NCI-H187 (cell line): ENCODE data around the gene COL12A1.
"Not testable (repeated sequence)": the region's sequence is repeated elsewhere in the genome, so short reads cannot be mapped to it uniquely, and the experiment has no call there.

ENCODE experiments used
- DNase-seq, 2 experiments: peaks; one replicate each; lab custom pipeline; 2025; lab: John Stamatoyannopoulos, UW

The COL12A1 gene

DNA sequence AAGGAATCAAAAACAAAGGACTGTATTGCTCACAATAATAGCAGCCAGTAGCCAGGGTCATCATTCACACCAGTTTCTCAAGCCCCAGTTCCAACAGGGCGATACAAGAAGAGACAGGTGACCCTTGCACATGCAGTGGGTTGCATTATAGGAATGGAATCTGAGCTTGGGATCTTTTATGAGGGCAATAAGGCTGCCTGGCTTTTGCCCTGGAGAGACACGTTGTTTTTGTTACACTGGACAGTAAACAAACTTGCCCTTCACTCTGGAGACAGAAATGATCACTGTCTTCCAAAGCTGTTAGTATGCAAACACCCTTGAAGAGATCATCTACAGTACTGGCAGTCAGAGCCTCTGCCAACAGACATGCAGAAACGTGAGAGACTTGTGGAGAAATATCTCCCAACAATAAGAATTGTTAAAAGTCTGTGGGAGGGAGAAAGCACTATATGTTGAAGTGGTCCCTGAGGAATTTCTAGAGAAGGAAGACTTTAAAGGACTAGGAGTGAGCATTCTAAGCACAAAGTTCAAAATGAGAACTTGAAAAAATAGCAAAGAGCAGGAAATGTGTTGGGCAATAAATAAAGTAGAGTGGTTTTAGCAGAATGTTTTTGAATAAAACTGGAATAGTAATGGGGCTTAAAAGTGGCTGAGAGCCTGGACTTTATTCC, 6.2 kb upstream of the COL12A1 start:
- no peak for DNase-seq

DNA sequence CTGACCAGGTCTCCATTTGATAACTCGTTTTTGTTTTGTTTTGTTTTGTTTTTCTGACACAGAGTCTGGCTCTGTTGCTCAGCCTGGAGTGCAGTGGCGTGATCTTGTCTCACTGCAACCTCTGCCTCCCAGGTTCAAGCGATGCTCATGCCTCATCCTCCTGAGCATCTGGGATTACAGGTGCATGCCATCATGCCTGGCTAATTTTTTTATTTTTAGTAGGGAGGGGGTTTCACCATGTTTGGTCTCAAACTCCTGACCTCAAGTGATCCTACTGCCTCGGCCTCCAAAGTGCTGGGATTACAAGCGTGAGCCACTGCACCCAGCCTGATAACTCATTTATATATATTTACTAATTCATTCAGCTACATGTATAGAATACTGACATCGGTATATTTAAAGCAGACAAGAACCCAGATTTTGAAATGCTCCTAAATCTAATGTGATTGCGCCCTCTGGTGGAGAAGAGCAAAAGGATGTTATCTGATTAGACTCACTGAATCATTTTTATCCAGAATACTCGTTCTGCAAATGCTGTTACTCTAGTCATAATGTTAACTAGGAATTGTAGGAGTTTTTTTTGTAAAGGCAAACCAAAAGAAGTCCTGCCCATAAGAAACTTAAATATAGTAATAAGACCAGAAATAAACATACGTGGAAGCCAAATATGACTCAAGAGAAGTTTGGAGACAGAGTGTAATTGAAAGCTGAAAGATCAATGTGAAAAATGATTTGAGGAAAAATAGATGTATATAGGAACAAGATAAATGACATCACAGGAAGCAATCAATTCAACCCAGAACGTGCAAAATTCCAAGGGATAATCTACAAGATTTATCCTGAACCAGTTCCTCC, 5.3 kb upstream of the COL12A1 start:
- DNase-seq: peak; percentile 21 to 33

DNA sequence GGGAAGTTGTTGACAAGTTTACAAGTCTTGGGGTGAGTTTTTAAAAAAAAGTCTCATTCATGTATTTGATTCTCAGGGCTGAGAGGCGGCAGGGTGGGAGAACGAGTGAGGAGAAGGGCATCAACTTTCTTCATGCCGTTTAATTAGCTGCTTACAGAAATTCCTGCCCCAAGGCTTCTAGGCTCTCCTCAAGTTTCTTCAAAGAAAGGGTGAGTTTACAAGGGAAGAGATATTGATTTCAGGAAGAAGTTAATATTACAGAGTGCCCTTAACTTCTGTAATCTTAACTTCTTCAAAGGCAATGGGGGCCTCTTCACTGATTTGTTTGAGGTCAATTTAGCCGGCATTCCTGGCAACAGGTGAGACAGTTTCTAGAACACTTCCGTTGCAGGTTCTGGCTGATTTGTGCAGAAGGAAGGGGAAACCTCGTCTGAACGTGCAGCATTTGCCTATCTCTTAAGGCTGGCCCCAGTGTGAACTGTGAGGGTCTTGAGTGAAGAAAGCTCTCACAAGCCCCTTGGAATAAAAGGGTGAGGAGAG, 3.4 kb upstream of the COL12A1 start:
- DNase-seq: no peak

DNA sequence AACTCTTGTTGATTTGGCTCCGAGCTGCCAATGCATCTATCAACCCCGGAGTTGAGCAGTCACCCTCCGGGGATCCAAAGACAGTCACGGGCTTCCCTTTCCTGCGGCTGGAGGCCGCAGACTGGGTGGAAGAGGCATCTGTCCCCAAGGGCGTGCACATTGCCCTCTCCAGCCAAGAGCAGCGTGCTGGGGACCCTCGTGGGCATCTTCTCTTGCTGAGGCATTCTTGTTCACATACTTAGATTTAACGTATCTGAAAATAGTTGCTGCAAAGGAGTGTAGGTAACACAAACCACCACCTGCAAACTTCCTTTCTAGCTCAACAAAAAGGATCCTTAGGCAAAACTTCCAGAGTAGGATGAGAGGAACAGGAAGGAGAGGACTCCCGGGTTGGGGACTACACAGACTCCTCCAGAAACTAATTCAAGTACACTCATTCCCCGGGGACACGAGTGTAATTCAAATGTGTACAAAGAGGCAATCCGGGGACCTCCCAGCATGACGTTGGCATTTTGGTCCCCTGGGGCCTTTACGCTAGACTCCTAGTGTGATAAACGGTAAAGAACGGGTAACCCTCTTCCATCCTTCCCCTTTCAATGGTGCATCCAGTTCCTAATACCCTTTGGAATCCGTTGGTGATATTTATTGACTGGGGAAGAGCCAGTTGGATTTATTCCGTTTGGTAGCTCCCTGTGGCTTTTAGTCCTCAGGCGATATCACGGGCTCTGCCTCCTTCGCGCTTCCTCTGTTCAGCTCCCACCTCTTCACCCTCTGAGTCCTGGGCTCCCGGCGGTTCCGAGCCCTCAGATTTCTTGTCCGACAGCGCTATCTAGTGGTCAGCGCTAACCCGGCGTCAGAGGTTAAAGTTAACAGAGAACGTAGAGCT, 2.7 kb upstream of the COL12A1 start:
- peak; percentile 49 to 54 for DNase-seq

DNA sequence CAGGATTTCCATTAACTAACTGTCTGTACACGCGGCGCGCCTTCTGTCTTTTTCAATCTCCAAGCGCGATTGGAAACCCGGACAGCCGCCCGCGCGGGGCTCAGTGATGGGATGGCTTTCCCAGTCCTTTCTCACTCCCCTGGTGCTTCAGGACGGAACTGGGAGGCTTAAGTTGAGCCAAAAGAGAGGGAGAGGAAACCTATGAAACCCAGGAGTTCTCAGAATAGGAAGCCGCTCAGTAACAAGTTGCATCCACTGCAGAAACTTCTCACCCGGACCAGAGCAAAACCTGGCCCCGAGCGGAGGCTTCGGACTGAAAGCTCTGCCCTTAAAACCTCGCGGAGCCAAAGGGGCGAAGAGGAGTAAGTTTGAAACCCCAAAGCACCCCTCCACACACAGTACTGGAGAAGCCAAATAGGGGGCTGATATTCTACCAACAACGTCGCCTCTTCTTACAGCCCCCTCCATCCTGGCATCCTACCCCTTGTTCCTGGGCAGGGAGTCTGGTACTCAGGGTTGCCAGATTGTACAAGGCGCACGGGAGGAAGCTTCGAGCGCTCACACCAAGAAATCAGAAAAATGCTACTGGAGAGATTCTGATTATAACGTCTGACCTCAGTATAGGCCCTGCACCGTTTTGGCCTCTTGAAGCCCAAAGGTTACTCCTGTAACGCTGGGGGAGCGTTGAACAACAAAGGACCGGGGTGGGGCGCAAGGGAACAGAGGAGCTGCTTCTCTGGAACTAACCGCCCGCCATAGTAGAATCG, 906 bp upstream of the COL12A1 start:
- no peak for DNase-seq

DNA sequence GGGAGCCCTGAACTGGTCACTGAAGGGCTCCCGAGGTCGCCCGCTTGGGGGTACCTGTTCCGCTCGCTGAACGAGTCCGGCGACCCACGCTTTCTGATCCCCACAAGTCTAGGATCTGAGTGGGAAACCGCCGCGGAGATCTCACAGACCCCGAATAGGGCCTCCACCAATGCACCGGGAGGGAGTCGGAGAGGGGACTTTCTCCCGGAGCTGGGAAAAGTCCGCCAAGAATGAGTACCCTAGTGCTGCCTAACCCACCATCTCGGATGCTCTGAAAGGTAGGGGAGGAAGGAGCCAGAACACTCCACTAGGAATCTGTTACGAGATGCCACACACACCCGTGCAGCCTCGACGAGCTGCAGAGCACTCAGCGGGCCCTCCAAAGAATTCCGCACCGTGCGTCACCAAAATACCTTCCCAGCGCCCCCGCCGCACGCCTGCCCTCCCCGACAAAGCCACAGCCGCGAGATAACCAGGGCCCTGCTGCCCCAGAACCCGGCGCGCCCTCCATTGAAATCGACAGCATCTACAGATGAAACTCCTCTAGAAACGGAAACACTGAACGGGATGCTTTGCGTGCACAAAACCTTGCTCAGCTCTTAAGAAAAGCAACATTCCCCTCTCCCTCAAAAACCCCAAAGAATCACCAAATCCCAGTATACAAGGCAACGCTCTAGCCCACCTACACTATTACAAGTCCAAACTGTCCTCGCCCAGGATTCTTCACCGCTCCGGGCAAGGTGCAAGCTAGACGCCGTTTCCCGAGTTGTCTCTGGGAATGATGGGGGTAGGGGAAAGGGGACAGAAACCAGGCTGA, 686 bp downstream of the COL12A1 start:
- DNase-seq: no peak

DNA sequence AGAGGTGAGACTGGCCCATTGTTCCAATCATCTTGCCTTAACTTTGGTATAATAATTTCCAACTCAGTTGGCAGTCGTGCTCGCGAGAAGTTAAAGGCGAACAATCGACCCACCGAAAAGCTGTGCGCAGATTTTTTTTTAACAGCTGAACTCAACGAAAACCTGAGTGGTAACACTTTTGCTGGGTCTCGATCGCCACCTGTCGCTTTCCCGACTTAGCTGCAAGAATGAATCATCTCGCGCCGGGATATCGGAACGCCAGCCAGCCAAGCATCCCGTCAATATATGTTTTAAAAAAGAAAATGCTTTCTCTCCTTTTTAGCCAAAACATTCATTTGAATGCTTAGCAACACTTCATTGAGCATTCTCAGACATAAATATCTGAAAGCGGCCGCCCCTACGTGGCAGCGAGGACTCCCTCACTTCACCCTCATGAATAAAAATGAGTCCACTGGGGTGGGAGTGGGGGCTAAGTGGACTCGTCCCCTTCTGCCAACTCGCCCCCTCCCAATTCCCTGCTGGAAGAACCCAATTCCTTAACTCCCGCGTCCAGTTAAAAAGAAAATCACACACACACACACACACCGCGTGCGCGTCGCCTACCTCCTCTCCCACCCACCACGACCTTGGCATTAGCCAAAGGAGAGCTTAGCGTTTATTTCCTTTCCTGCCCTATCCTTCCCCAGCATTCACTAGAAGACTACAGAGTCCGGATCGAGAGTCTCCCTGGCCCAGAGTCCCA, 1.5 kb downstream of the COL12A1 start:
- peak in 1 of 2 experiments; percentile 35 for DNase-seq

DNA sequence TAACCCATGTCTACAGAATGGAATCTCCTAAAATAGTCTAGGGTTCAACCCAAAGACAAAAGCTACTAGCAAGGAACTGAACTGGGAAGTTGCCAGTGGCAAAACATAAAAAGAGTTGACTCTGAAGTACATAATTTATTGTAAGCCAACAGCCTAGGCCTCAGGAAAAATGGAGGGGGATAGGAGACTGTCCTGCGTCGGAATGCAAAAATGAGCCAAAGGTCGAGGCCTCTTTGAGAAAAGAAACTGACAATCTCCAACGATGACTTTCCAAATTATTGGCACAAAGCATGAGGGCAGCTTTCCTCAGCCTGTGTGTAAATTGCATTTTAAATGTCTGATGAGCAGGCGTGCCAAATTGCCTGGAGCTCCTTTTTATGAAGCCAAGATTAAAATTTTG, 2.1 kb downstream of the COL12A1 start:
- DNase-seq: no peak

DNA sequence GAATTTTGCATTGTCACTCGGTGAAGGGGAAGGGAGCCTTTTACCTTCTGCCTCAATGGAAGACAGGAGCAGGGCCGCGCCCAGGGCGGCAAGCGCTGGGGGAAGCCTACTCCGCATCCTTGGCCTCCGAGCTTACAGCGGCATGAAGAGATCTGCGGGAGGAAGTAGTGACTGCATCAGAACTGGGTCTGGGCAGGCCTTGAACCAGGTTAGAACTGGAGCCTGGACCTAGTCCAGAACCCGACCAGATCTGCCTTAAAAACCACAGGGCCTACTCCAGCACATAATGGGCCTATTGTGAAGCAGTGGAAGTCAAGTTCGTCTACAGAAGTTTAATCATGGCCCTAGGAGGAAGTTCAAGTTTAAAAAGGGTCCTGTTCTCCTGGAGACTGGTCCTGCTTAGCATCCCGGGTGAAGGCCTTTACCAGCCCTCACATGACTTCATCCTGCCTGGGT, 3.1 kb downstream of the COL12A1 start:
- no peak for DNase-seq

DNA sequence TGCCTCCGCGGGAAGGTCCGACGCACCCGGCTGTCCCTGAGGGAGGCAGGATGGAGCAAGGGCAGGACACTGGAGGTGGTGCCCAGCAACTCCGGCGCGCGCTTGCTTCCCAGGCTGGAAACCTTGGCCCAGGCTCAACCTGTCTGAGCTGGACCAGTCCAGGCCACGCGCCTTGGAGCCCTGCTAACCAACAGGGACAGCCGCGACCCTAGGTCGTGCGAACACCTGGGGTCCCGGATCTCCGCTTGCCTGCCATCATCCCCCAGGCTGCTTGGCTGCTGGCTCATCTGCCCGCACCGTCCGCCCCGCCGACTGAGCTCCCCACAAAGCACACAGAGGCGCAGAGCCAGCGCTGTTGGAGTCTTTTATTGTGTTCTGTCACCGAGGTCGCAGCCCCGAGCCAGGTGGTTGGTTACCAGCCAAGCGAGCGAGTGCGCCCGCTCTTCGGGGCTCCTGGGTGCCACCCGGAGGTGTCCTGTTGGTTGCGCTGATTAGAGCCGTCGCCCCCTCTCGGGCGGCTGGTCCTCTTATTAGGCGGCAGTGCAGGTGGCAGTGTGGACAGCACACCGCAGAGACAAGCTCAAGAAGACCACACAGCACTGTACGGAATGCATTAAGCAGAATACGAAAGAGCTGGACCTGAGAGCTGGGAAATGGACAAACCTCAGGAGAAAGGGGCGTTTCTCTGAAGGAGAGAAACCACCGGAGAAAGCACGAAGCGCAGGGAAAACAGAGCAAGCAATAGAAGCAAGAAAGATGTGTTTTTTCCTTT, 3.8 kb downstream of the COL12A1 start:
- no peak for DNase-seq

DNA sequence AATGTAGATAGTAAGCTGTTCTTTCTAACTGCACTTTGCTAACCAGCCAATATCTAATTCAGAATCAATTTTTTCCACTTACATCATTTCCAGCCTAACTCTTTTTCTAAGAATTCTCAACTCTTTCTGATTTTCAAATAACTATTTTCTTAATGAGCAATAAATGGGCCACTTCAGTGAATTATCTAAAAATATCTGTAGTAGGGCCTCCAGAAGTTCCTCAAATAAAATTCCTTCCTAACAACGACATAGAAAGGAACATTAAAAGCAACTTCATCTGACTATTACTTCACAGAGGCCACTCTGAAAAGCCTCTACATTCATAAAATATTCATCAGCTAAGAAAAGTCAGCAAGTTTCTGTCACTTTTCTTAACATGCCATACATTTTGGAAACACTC, 4.8 kb downstream of the COL12A1 start:
- no peak for DNase-seq

DNA sequence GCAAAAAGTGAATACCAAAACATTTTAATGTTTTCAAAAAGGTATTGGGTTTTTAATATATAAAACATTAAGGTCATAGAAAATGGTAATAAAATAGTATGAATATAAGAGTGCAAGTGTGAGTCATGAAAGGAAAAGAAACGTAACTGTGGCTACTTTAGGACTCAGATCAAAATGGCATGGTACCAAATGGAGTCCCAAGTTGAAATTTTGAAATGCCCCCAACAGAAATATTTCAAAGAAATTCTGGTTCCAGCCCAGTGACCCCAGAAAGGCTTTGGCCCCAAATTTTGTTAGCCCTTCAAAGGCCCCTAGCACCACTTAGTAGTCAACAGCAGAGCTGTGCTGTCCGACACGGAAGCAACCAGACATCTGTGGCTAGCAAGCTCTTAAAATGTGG, 6.0 kb downstream of the COL12A1 start:
- no peak for DNase-seq

DNA sequence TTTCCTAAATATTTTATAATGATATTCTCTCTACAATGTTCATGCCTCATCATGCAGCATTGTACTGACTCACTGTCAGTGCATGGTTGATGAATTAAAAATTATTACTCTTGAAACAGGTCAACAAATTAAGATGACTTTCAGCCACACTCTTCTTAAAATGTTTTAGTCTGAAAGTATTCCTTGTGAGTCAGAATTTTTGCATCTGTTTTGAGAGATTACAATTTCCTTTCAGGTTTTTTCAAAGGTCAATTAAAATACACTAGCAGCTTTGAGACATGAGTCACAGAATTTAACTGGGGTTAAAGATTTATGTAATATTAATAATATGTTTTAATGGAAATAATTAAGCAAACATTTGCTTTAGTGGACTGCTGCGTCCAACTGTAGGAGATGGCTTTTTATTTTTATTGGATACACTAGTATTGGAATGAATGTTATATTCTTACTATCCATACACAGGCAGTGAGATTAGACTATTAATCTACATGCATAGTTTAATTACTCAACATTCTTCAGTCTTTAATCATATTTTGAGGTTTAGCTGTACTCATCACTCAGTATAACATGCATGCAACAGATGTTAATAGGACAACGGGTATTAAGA, 9.7 kb downstream of the COL12A1 start:
- DNase-seq: no peak

DNA sequence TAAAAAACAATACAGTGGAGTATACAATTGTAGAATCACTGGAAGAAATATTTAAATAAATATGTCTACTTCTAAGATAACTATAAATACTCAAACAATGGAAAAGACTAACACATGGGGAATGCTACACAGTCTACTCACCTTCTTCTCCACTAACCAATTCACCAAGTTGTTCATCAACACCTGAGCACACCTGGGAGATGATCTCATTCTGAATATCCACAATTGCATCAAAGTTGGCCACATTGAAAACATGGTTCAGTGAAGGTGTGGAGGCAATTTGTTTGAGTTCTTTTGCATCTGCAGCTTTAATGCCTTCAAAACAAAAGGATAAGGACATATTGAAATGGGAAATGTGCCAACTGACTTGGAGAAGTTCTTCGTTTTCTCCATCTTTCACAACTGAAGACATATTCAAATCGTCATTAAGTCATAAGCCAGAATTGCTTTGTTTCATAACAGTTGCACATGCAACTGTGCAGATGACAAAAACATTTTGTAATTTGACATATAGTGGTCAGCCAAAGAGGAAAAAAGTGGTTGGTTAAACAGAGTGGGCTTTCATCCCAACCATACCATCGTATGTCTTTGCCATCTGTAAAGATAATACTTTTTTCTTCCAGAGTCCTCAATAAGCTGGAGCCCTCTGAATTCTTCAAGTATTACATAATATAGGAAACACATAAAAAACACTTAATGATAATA, 17.5 kb downstream of the COL12A1 start:
- no peak for DNase-seq

DNA sequence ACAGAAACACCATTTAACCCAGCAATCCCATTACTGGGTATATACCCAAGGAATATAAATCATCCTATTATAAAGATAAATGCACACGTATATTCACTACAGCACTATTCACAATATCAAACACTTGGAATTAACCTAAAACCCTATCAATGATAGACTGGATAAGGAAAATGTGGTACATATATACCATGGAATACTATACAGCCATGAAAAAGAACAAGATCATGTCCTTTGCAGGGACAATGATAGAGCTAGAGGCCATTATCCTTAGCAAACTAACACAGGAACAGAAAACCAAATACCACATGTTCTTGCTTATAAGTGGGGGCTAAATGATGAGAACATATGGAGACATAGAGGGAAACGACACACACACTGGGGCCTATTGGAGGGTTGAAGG, 19.3 kb downstream of the COL12A1 start:
- not testable (repeated sequence) for DNase-seq

DNA sequence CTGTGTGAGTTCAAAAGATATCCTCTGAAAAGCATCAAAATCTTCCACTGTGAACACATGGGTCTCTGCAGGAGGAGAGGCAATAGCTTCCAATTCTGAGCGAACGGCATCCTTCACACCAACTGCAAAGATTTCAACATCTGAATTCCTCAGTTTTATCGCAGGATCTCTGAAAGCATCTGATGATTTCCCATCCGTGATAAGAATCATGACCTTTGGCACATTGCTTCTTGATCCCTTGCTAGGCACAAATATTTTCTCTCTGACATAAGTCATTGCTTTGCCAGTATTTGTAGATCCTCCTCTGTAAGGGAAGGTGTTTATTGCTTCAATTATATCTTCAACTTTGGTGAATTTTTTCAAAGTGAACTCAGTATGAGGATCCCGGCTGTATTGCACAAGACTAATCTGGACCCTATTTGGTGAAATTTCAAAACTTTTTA, 22.7 kb downstream of the COL12A1 start:
- DNase-seq: no peak

DNA sequence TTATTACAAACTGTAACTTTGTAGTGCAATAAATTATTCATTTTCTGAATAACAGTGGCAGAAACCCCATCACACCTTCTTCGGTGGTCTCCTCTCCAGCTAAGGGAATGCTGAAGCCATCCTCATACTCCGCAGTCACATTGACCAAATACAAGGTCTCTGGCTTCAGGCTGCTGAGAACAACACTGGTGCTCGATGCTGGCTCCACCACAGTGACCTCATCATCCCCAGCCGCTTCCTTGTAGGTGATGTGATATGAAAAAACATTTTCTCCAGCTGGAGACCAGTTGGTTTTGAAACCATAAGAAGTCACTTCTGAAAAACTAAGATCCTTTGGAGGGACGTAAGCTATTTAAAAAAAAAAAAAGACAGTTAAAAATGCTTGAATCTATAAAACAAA, 25.0 kb downstream of the COL12A1 start:
- DNase-seq: no peak

DNA sequence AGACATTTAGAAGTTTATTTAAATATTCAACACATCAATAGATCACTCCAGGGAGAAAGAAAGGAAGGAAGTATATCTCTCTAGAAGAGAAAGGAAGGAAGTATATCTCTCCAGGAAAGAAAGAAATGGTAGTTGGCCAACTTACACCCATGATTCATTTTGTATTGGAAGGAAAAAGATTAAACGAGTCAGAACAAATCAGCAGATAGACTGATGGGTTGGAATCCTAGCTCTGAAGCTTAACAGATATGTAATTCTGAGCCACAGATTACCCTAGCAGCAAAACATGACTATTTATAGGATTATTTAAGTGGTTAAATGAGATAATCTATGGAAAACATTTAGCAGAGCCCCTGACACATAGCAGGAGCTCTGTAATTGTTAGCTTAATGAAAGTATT, 27.1 kb downstream of the COL12A1 start:
- DNase-seq: no peak
